Measurements from ENCODE around the gene SH3RF1. TPM values are rescaled to one million over a fixed set of nuclear protein-coding genes. Genes with fewer than 3 reads are reported as not detected.
"Not testable (repeated sequence)": the region's sequence is repeated elsewhere in the genome, so short reads cannot be mapped to it uniquely, and the experiment has no call there.

SH3RF1 gene
- total RNA-seq, 1 experiment from 2014 or later, result 4.6 TPM

DNA sequence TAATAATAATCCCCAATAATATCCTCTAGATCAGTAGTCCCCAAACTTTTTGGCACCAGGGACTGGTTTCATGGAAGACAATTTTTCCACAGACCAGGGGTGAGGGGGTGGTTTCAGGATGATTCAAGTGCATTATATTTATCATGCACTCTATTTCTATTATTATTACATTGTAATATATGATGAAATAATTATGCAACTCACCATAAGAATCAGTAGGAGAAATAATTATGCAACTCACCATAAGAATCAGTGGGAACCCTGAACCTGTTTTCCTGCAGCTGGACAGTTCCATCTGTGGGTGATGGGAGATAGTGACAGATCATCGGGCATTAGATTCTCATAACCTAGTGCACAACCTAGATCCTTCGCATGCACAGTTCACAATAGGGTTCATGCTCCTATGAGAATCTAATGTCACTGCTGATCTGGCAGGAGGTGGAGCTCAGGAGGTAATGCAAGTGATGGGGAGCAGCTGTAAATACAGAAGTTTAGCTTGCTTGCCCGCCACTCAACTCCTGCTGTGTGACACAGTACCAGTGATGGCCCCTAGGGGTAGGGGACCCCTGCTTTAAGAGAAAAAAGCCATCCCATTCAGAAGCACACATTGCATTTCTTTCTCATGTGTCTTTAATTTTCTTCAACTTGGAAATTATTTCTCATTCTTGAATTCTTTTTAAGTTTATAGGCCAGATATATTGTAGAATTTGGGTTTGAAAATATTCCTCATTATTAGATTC lies 16.0 kb upstream of the SH3RF1 start:
- H3K27me3 ChIP-seq (ENCODE audit: control insufficient read depth, insufficient read depth, low read length), result no peaks in the 10 kb centered on the region
- H3K4me3 ChIP-seq (ENCODE audit: insufficient read depth, low read depth, low read length), result no peak overlapping the region
- no peaks in the 10 kb centered on the region for H3K36me3 ChIP-seq (replicated peaks; ENCODE audit: control insufficient read depth, insufficient read depth, low read length)
- DNase-seq, result peak; percentile 38

DNA sequence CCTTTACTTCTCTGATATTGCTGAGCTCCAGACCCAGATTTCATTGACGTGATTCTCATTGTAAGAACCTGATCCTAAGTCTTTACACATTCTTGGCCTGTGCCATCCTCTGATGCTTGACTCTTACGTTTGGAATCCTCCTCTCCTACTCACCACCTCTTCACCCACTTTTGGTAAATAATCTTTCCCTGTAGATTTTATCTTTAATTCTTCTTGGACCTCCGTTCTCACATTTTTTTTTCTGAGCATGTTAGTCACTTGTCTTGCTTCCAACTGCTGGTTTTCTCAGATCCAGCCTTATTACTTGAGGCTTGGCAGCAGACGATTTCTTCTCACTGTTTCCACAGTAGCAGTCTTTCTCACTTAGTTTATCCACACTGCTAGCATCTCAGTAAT lies 12.4 kb upstream of the SH3RF1 start:
- Histone ChIP-seq H3K4me3 (ENCODE audit: insufficient read depth, low read depth, low read length) (no peak overlapping the region), H3K36me3 (replicated peaks; ENCODE audit: control insufficient read depth, insufficient read depth, low read length) (no peaks in the 10 kb centered on the region), H3K27me3 (ENCODE audit: control insufficient read depth, insufficient read depth, low read length) (no peaks in the 10 kb centered on the region)
- DNase-seq, result no peak

DNA sequence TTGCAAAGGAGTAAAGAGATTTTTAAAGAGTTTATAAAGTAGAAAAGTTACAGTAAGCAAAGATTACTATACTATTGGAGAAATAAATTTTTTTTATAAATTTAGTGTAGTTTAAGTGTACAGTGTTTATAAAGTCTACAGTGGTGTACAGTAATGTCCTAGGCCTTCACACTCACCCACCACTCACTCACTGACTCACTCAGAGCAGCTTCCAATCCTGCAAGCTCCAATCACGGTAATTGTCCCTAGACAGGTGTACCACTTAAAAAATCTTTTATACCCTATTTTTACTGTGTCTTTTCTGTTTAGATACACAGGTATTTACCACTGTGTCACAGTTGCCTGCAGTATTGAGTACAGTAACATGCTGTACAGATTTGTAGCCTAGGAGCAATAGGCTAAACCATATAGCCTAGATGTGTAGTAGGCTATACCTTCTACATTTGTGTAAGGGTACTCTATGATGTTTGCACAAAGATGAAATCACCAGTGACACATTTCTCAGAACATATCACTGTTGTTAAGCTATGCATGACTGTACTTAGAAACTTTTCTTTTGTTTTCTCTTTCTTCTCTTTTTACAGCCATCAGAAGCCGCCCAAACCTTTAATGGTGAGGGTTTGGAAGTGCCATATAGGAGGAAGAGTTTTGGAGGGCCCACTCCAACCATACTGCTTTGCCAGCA lies 11.8 kb upstream of the SH3RF1 start:
- no peak overlapping the region for H3K4me3 ChIP-seq (ENCODE audit: insufficient read depth, low read depth, low read length)
- no peaks in the 10 kb centered on the region for H3K36me3 ChIP-seq (replicated peaks; ENCODE audit: control insufficient read depth, insufficient read depth, low read length)
- no peak for DNase-seq

DNA sequence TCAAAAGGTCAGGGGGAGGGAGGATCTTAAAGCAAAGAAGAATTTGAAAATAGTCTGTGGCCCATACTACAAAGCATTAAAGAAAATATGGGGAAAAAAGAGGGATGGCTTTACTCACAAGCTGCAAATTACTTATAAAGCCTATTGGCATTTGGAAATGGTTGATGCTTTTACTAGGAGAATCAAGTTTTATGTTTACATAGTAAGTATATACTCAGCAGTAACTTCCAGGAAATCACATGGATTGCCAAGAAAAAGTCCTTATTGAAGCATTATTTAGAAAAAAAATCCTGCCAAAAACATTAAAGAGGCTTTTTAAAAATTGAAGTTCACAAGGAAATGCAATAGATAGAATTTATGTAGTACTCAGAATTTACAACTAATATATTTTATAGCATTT lies 8.4 kb upstream of the SH3RF1 start:
- no peak for DNase-seq
- Histone ChIP-seq H3K4me3 (ENCODE audit: insufficient read depth, low read depth, low read length) (no peak overlapping the region), H3K27me3 (ENCODE audit: control insufficient read depth, insufficient read depth, low read length) (no peaks in the 10 kb centered on the region), H3K36me3 (replicated peaks; ENCODE audit: control insufficient read depth, insufficient read depth, low read length) (no peaks in the 10 kb centered on the region)

More for the DNA sequence above, 11.8 kb upstream of the SH3RF1 start:
- H3K27me3 ChIP-seq (ENCODE audit: control insufficient read depth, insufficient read depth, low read length), result no peaks in the 10 kb centered on the region

DNA sequence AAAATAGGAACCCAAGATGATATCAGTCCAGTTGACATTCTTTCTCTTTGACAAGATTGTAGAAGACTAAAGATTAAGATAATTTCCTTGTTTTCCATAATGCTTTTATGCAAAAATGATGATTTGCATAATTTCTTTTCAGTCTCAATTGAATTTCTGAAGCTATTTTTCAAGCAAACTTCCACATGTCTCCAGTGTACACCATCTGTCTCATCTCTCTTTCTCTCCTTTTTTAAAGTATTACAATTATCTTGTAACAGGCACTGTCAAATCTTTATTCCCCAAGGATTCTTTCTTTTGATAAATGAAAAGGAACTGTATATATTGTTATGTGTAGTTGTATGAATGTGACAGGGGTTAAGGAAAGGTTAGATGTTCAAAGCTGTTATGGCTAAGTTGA lies 7.9 kb upstream of the SH3RF1 start:
- Histone ChIP-seq H3K36me3 (replicated peaks; ENCODE audit: control insufficient read depth, insufficient read depth, low read length) (no peaks in the 10 kb centered on the region), H3K27me3 (ENCODE audit: control insufficient read depth, insufficient read depth, low read length) (no peaks in the 10 kb centered on the region), H3K4me3 (ENCODE audit: insufficient read depth, low read depth, low read length) (no peak overlapping the region)
- DNase-seq, result no peak

DNA sequence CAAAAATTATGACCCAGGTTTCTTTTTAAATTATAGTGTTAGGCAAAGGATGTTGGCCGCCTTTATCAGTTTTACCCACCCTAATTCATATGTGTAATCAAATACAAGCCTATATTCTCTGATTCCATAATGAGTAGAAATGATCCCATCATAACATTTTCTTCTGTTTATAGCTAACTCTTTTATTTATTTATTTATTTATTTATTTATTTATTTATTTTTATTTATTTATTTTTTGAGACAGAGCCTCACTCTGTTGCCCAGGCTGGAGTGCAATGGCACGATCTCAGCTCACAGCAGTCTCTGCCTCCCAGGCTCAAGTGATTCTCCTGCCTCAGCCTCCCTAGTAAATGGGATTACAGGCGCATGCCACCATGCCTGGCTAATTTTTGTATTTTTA lies 7.1 kb upstream of the SH3RF1 start:
- not testable (repeated sequence) for H3K27me3 ChIP-seq (ENCODE audit: control insufficient read depth, insufficient read depth, low read length); H3K36me3 ChIP-seq (replicated peaks; ENCODE audit: control insufficient read depth, insufficient read depth, low read length); DNase-seq; H3K4me3 ChIP-seq (ENCODE audit: insufficient read depth, low read depth, low read length)

DNA sequence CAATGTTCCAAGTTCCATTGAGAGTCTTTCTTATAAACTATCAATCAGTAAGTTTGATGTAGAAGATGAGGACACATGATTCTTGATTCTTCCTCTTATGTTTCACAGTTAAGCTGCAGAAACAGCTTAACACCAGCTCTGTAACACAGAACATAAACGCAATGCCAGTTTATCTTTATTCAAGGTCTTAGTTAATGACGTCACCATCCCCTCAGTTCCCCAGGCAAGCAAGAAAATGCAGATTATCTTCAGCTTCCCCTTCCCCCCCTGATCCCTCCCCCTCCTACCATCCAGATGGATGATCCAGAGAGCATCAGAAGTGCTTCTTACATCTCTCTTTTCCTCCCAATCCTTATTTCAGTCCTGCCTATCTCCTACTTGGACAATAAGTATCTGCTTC lies 4.4 kb upstream of the SH3RF1 start:
- H3K27me3 ChIP-seq (ENCODE audit: control insufficient read depth, insufficient read depth, low read length), result peaks cover 3% of the 10 kb centered on the region; the same call in 1 of the 2 replicates
- DNase-seq, result peak; percentile 44
- no peaks in the 10 kb centered on the region for H3K36me3 ChIP-seq (replicated peaks; ENCODE audit: control insufficient read depth, insufficient read depth, low read length)
- no peak overlapping the region for H3K4me3 ChIP-seq (ENCODE audit: insufficient read depth, low read depth, low read length)

DNA sequence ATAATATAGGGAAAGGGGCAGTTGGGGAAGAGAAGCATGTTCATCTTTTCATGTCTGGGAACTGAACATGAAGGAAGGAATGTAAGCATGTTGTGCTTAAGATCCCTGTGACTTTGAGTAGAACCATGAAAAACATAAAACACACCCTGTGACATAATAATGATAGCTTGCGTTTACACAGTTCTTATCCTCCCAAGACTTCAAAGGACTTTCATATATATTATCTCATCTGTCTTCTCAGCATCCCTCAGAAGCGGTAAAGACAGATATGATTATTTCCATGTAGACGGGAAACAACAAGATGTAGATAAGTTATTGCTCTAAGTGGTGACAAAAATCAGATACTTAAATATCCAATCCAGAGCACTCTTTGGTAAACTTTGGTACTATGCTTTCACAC lies 3.3 kb upstream of the SH3RF1 start:
- H3K27me3 ChIP-seq (ENCODE audit: control insufficient read depth, insufficient read depth, low read length), result peaks cover 3% of the 10 kb centered on the region; the same call in 1 of the 2 replicates
- no peak overlapping the region for H3K4me3 ChIP-seq (ENCODE audit: insufficient read depth, low read depth, low read length)
- H3K36me3 ChIP-seq (replicated peaks; ENCODE audit: control insufficient read depth, insufficient read depth, low read length), result no peaks in the 10 kb centered on the region
- no peak for DNase-seq

DNA sequence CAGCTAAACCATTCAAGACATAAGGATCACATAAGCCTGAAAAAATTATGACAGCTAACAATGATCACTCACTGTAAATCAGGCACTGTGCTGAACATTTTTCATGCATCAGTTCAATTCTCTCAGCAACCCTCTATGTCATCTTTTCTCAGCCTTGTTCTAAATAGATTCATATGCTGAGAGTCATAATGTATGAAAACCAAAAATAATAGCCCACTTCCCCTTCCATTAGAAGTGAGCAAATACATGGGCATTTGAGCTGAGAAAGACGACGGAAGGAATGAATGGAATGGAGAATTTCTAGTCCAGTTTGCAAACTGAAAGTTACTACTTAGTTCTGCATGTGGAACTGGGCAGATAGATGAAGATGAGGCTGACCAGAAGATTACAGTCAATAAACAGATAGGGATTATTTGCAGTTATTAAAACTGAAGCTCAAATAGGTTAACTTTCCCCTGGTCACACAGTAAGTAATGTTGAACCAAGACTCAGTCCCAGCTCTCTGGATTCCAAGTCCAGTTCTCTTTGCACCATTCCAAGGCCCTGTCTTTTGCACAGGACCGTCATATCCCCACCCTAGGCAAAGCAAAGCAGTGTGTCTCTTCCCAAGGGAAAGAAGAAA lies 1.6 kb upstream of the SH3RF1 start:
- Histone ChIP-seq H3K36me3 (replicated peaks; ENCODE audit: control insufficient read depth, insufficient read depth, low read length) (no peaks in the 10 kb centered on the region; the same call in 1 of the 2 replicates), H3K4me3 (ENCODE audit: insufficient read depth, low read depth, low read length) (no peak overlapping the region), H3K27me3 (ENCODE audit: control insufficient read depth, insufficient read depth, low read length) (peaks cover 3% of the 10 kb centered on the region; the same call in 1 of the 2 replicates)
- no peak for DNase-seq

DNA sequence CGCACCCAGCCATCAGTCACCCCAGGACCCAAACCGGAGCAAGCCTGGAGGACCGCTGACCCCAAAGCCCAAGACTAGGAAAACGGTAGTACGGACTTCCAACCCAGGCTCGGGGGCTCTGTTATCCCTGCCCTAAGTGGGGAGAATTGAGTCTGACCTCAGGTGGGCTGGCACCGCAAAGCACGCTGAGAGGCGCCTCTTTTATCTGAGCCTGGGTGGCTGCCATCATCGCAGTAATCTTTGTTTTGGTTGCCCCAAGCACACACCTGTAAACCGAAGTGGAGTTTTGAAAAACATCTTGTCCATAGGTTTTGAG lies 894 bp upstream of the SH3RF1 start:
- Histone ChIP-seq H3K27me3 (ENCODE audit: control insufficient read depth, insufficient read depth, low read length) (peaks cover 3% of the 10 kb centered on the region; the same call in 1 of the 2 replicates), H3K36me3 (replicated peaks; ENCODE audit: control insufficient read depth, insufficient read depth, low read length) (no peaks in the 10 kb centered on the region; the same call in 1 of the 2 replicates), H3K4me3 (ENCODE audit: insufficient read depth, low read depth, low read length) (peak overlapping the region; percentile 84)
- no peak for DNase-seq

DNA sequence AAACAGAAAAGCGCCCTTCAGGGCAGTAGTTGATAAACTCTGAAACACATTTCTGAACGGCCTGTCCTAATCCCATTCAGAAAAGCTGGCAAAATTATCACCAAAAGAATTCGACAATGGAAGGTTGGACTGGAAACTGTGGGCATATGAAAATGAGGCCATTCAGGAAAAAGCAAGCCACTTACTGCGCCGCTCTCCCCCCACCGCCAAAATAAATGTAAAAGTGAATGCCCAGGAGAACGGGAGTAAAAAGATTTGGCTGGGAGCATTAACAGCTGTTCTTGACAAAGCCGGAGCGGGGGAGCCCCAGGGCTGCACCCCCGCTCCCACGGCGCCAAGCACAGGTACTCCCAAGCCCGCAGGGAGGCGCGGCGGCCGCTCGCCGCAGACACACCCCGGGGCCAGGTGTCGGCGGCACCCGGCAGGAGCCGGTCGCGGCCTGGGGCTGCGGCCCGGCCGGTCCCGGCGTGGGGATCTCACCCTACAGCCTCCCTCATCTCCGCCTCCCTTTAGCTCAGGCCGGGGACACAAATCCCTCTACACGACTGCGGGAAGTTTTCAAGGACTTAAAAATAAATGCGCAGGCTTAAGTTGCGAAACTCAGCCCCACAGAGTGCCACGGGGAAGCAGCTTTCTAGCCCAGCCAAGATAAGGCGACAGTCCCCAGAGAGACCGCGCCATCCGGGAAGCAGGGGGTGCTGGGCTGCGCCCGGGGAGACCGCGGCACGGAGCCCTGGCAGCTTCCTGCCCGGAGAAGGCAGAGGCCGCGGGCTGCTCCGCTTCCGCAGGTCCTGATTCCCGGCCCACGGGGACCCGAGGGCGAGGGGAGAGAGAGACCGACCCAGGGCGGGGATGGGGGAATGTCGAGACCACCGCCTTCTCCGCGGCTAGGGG lies 593 bp downstream of the SH3RF1 start:
- peaks cover 3% of the 10 kb centered on the region; the same call in 1 of the 2 replicates for H3K27me3 ChIP-seq (ENCODE audit: control insufficient read depth, insufficient read depth, low read length)

DNA sequence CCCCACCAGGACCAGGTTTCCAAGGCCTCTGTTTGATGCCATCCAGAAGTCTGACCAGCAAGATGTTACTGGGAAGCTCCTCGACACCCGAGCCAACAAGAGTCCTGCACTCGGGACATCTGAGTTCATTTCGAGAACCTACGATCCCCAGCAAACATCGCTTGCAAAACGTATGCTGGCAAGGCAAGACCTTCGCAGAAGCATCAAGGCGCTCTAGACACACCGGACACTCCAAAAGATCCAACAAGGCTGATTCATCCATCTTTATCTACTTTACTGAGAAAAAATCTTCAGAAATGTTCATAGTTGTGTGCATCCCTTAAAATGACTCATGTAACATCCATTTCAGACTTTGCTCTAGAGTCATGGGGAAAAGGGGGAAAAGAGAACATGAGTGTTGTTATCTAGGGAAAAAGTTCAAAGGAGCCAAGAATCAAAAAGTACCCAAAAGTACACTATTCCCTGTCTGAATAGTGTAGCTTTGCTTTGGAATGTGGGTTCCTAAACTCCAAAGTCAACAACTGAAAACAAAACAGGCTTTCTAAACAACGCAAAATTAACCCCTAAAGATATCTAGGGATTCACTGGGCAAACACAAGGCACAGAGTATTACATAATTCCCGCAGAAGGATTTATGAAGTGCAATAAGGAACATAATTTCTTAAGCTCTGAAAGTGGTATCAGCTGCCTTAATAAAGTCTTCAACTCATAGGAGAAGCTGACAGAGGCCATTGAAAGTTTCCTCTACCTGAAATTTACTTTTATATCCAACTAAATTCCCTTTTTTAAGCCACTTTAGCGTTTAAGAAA lies 1.6 kb downstream of the SH3RF1 start:
- peaks cover 3% of the 10 kb centered on the region; the same call in 1 of the 2 replicates for H3K27me3 ChIP-seq (ENCODE audit: control insufficient read depth, insufficient read depth, low read length)
- no peaks in the 10 kb centered on the region; the same call in 1 of the 2 replicates for H3K36me3 ChIP-seq (replicated peaks; ENCODE audit: control insufficient read depth, insufficient read depth, low read length)
- DNase-seq, result no peak
- H3K4me3 ChIP-seq (ENCODE audit: insufficient read depth, low read depth, low read length), result peak overlapping the region; percentile 84

More for the DNA sequence above, 593 bp downstream of the SH3RF1 start:
- Histone ChIP-seq H3K36me3 (replicated peaks; ENCODE audit: control insufficient read depth, insufficient read depth, low read length) (no peaks in the 10 kb centered on the region; the same call in 1 of the 2 replicates), H3K4me3 (ENCODE audit: insufficient read depth, low read depth, low read length) (peak overlapping the region; percentile 84)
- peak; percentile 83 for DNase-seq

DNA sequence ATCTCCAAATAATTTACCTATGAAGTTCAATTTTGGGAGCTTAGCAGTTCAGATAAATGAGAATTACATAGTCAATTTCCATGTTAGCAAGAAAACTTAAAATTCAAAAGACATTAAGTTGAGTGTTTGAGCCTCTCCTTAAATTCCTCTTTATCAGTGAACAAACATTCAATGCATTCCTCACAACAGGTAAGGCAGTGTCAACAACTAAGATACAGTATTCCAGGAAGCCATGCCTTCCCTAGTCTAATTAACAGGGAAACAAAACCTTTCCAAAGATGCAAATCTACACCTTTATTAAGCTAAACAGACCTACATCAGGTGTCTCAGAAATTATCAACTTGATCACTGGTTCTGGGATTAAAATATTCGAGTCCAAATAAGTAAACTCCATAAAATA lies 3.7 kb downstream of the SH3RF1 start:
- H3K4me3 ChIP-seq (ENCODE audit: insufficient read depth, low read depth, low read length), result no peak overlapping the region
- peaks cover 1% of the 10 kb centered on the region; the same call in 1 of the 2 replicates for H3K27me3 ChIP-seq (ENCODE audit: control insufficient read depth, insufficient read depth, low read length)
- H3K36me3 ChIP-seq (replicated peaks; ENCODE audit: control insufficient read depth, insufficient read depth, low read length), result no peaks in the 10 kb centered on the region; the same call in none of the 2 replicates
- no peak for DNase-seq
